Bronchial epithelial cell (primary cell): ENCODE measurements around the gene MYO3B. TPM values are rescaled to one million over a fixed set of nuclear protein-coding genes. Genes with fewer than 3 reads are reported as not detected.

Experiments
- DNase-seq: peaks from one replicate; pipeline ENCODE4 v3.0.0-alpha.2; 2010; ENCODE audit warnings: low read depth
- FAIRE-seq: peaks from 2 replicates; lab custom pipeline; 2011; peaks lifted over from hg19 to GRCh38; lab: Jason Lieb, UNC
- H3K27me3 ChIP-seq: 2 replicates; pipeline ENCODE4 v1.5.1; 2011; ENCODE audit warnings: low read length; ENCODE audit not compliant: control insufficient read depth, insufficient read depth
- H3K36me3 ChIP-seq: 2 replicates; pipeline ENCODE4 v1.5.1; 2011; ENCODE audit warnings: low read length; ENCODE audit not compliant: control insufficient read depth, insufficient read depth
- H3K4me3 ChIP-seq: 2 replicates; pipeline ENCODE4 v1.5.1; 2011; ENCODE audit warnings: mild to moderate bottlenecking, low read depth, low read length, control low read depth
- CTCF ChIP-seq: IDR thresholded peaks from 2 replicates; pipeline ENCODE4 v1.5.1; 2011; ENCODE audit warnings: mild to moderate bottlenecking, moderate library complexity, low read length, control low read depth, inconsistent platforms; ENCODE audit not compliant: insufficient read depth, severe bottlenecking
- total RNA-seq: library from RNA; depleted of rRNA; stranded (reverse); fragments of >200 nt; gene quantifications from 2 replicates; pipeline ENCODE4 v1.2.1, GENCODE V29; 2014

MYO3B gene
- total RNA-seq, 1 donor from 2014 or later: under 0.01 TPM

- H3K36me3 ChIP-seq: no peaks in the 10 kb centered on the region
- TF ChIP-seq CTCF: no peak
- no peaks in the 10 kb centered on the region for H3K27me3 ChIP-seq
- no peak for DNase-seq
- FAIRE-seq: no peak
- H3K4me3 ChIP-seq: no peak overlapping the region
Observed at GRCh38 chr2:170218931-170219330, 41.0 kb downstream of the MYO3B start.

- FAIRE-seq (no peak), DNase-seq (peak; percentile 82)
- Histone ChIP-seq H3K36me3 (no peaks in the 10 kb centered on the region), H3K27me3 (no peaks in the 10 kb centered on the region), H3K4me3 (no peak overlapping the region)
- no peak for TF ChIP-seq CTCF
Observed at GRCh38 chr2:170221317-170222288, 43.7 kb downstream of the MYO3B start.

GRCh38 chr2:170222298-170222697, 44.4 kb downstream of the MYO3B start:
- Histone ChIP-seq H3K4me3 (no peak overlapping the region), H3K27me3 (no peaks in the 10 kb centered on the region), H3K36me3 (no peaks in the 10 kb centered on the region)
- DNase-seq: peak; percentile 3
- no peak for FAIRE-seq
- TF ChIP-seq CTCF: no peak

GRCh38 chr2:170222842-170223241, 44.9 kb downstream of the MYO3B start:
- H3K36me3 ChIP-seq: no peaks in the 10 kb centered on the region
- DNase-seq (no peak), FAIRE-seq (no peak)
- H3K4me3 ChIP-seq: no peak overlapping the region
- H3K27me3 ChIP-seq: no peaks in the 10 kb centered on the region
- no peak for TF ChIP-seq CTCF

- no peak for FAIRE-seq
- H3K36me3 ChIP-seq: no peaks in the 10 kb centered on the region
- H3K27me3 ChIP-seq: no peaks in the 10 kb centered on the region
- no peak overlapping the region for H3K4me3 ChIP-seq
- TF ChIP-seq CTCF: no peak
- no peak for DNase-seq
Observed at GRCh38 chr2:170224692-170225294, 46.8 kb downstream of the MYO3B start.
